Measurements from ENCODE around the gene FER. TPM values are rescaled to one million over a fixed set of nuclear protein-coding genes. Genes with fewer than 3 reads are reported as not detected.
A peak's percentile ranks its signal among the peaks of the same experiment; 100 is the strongest.

FER gene
- total and polyA plus RNA-seq, 9 of the 15 experiments (the other 6 are each of a cell fraction or from before 2014, with no cell fraction given): 6.7 to 18.2 (median 8.9) TPM

DNA sequence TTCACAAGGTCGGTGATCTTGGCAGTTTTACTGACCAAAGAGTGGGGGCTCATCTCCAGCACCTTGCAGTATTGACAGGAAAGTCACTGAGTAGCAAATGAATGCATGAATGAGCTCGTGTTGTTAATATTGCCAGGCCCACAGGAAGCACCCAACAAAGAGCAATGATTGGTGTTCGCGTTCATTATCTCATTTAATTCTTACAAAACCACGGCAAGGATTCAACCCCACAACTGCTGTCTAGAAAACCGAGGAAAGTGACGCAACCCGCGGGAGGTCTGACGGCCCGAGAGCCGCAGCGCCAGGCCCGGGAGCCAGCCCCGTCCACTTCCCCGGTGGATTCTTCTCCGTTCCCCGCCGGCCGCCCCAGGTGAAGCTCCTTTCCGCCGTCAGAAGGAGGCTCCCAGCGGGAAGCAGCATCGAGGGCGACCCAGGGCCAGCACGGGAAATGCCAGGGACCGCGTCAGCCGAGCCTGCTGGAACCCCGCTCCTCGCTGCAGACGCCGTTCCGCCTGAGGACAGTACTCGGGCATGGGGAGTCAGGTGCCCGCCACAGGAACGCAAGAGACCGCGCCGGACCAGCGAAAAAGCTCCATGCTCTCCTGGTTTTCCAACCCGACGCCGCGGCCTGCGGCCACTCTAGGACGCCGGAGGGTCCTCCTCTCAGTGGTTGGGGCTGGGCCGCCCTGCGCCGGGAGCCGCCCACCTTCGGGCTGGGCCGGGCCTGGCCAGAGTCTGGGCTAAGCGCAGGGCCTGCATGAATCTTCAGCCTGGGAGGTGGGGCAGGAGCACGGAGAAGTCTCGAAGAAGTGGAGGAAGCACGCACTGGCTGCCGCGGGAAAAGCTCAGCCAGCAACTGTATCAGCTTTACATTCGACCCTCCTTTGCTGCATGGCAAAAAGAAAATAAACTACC is 19.8 kb upstream of the FER start (continued):
- TF ChIP-seq, protein P1, sequence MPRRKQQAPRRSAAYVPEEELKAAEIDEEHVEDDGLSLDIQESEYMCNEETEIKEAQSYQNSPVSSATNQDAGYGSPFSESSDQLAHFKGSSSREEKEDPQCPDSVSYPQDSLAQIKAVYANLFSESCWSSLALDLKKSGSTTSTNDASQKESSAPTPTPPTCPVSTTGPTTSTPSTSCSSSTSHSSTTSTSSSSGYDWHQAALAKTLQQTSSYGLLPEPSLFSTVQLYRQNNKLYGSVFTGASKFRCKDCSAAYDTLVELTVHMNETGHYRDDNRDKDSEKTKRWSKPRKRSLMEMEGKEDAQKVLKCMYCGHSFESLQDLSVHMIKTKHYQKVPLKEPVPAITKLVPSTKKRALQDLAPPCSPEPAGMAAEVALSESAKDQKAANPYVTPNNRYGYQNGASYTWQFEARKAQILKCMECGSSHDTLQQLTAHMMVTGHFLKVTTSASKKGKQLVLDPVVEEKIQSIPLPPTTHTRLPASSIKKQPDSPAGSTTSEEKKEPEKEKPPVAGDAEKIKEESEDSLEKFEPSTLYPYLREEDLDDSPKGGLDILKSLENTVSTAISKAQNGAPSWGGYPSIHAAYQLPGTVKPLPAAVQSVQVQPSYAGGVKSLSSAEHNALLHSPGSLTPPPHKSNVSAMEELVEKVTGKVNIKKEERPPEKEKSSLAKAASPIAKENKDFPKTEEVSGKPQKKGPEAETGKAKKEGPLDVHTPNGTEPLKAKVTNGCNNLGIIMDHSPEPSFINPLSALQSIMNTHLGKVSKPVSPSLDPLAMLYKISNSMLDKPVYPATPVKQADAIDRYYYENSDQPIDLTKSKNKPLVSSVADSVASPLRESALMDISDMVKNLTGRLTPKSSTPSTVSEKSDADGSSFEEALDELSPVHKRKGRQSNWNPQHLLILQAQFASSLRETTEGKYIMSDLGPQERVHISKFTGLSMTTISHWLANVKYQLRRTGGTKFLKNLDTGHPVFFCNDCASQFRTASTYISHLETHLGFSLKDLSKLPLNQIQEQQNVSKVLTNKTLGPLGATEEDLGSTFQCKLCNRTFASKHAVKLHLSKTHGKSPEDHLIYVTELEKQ (CRISPR knock-in tag; IDR thresholded peaks at IDR 0.05): no peak
- TF ChIP-seq, protein P2, sequence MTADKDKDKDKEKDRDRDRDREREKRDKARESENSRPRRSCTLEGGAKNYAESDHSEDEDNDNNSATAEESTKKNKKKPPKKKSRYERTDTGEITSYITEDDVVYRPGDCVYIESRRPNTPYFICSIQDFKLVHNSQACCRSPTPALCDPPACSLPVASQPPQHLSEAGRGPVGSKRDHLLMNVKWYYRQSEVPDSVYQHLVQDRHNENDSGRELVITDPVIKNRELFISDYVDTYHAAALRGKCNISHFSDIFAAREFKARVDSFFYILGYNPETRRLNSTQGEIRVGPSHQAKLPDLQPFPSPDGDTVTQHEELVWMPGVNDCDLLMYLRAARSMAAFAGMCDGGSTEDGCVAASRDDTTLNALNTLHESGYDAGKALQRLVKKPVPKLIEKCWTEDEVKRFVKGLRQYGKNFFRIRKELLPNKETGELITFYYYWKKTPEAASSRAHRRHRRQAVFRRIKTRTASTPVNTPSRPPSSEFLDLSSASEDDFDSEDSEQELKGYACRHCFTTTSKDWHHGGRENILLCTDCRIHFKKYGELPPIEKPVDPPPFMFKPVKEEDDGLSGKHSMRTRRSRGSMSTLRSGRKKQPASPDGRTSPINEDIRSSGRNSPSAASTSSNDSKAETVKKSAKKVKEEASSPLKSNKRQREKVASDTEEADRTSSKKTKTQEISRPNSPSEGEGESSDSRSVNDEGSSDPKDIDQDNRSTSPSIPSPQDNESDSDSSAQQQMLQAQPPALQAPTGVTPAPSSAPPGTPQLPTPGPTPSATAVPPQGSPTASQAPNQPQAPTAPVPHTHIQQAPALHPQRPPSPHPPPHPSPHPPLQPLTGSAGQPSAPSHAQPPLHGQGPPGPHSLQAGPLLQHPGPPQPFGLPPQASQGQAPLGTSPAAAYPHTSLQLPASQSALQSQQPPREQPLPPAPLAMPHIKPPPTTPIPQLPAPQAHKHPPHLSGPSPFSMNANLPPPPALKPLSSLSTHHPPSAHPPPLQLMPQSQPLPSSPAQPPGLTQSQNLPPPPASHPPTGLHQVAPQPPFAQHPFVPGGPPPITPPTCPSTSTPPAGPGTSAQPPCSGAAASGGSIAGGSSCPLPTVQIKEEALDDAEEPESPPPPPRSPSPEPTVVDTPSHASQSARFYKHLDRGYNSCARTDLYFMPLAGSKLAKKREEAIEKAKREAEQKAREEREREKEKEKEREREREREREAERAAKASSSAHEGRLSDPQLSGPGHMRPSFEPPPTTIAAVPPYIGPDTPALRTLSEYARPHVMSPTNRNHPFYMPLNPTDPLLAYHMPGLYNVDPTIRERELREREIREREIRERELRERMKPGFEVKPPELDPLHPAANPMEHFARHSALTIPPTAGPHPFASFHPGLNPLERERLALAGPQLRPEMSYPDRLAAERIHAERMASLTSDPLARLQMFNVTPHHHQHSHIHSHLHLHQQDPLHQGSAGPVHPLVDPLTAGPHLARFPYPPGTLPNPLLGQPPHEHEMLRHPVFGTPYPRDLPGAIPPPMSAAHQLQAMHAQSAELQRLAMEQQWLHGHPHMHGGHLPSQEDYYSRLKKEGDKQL (CRISPR knock-in tag; IDR thresholded peaks at IDR 0.05; ENCODE audit: borderline replicate concordance): no peak
- no peak for TF ChIP-seq ZNF551 (CRISPR knock-in tag; IDR thresholded peaks at IDR 0.05)
- peak; percentile 6 for TF ChIP-seq ZNF239 (CRISPR knock-in tag; IDR thresholded peaks at IDR 0.05)
- no peak for TF ChIP-seq TRIM28 (IDR thresholded peaks at IDR 0.05)
- TF ChIP-seq, protein P3, sequence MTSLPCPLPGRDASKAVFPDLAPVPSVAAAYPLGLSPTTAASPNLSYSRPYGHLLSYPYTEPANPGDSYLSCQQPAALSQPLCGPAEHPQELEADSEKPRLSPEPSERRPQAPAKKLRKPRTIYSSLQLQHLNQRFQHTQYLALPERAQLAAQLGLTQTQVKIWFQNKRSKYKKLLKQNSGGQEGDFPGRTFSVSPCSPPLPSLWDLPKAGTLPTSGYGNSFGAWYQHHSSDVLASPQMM (CRISPR knock-in tag; IDR thresholded peaks at IDR 0.05): no peak
- TF ChIP-seq MAFF (IDR thresholded peaks at IDR 0.05; ENCODE audit: low read length): no peak
- 0 out of 2 replicates have a peak, but pooled peaks have one; percentile 28 for TF ChIP-seq MIER1 (IDR thresholded peaks at IDR 0.05; ENCODE audit: low read depth)
- no peak for TF ChIP-seq SRSF1 (IDR thresholded peaks at IDR 0.05; ENCODE audit: low read depth, low read length)
- TF ChIP-seq MCM7 (IDR thresholded peaks at IDR 0.05): no peak
- TF ChIP-seq TCF7L2 (IDR thresholded peaks at IDR 0.05; ENCODE audit: low read depth, low read length): no peak
- peak; percentile 68 for TF ChIP-seq ATF7 (IDR thresholded peaks at IDR 0.05)
- TF ChIP-seq, protein P4, sequence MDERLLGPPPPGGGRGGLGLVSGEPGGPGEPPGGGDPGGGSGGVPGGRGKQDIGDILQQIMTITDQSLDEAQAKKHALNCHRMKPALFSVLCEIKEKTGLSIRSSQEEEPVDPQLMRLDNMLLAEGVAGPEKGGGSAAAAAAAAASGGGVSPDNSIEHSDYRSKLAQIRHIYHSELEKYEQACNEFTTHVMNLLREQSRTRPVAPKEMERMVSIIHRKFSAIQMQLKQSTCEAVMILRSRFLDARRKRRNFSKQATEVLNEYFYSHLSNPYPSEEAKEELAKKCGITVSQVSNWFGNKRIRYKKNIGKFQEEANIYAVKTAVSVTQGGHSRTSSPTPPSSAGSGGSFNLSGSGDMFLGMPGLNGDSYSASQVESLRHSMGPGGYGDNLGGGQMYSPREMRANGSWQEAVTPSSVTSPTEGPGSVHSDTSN (CRISPR knock-in tag; IDR thresholded peaks at IDR 0.05; ENCODE audit: low read depth): no peak
- TF ChIP-seq, protein P4 (tag; conservative IDR thresholded peaks at IDR 0.05; ENCODE audit: low read depth): no peak
